HCT116 (cell line): ENCODE results near the gene ARFGAP3. TPM values are rescaled to one million over a fixed set of nuclear protein-coding genes. Genes with fewer than 3 reads are reported as not detected.

Experiments used
- ATAC-seq: fragments of 200-7000 bp; cut with Tn5 transposase; 2 replicates; pipeline ENCODE4 v1.9.1; 2020; ENCODE audit warnings: mild to moderate bottlenecking, moderate library complexity
- BruUV-seq: library from RNA; stranded (reverse); fragments of 400-500 nt; replicated peaks from 2 replicates; lab custom pipeline; 2021; lab: Mats Ljungman, UMichigan
- CTCF ChIA-PET: fragments of 300-600 bp; sonication (Branson Sonifier 250); formaldehyde crosslinking; loops from one replicate; lab custom pipeline; 2021; ENCODE audit warnings: antibody characterized with exemption; lab: Charles Lee
- POLR2A ChIA-PET: fragments of 300-600, 350-600 bp; sonication (Branson Sonifier 250); formaldehyde crosslinking; loops from one replicate; lab custom pipeline; 2021; ENCODE audit warnings: antibody characterized with exemption; lab: Charles Lee
- RAD21 ChIA-PET, 2 experiments: fragments of 300-600 bp; sonication (Branson Sonifier 250); formaldehyde crosslinking; loops; one replicate each; lab custom pipeline; 2023; ENCODE audit warnings: low total read pairs in 2 of 2; ENCODE audit not compliant: uncharacterized antibody in 2 of 2, unreplicated experiment in 2 of 2, low non-redundant PET in 1 of 2; lab: Charles Lee
- DNase-seq: peaks from one replicate; pipeline ENCODE4 v3.0.0-alpha.2; 2010; ENCODE audit warnings: low read depth, low spot score
- H2AFZ ChIP-seq: fragments of 200-600 bp; shearing (Covaris generic), sonication (generic); 2 replicates; pipeline ENCODE4 v1.6.1; 2017; ENCODE audit warnings: low read depth, mixed run types, mixed read lengths, antibody characterized with exemption, low read length; ENCODE audit not compliant: poor library complexity, severe bottlenecking
- H3K27ac ChIP-seq: 2 replicates; pipeline ENCODE4 v1.5.1; 2012; ENCODE audit warnings: low read depth, low read length
- H3K27me3 ChIP-seq: fragments of 200-600 bp; sonication (generic); 2 replicates; pipeline ENCODE4 v1.6.1; 2016; ENCODE audit warnings: mixed run types, low read length, mixed read lengths; ENCODE audit not compliant: insufficient read depth
- H3K36me3 ChIP-seq, 2 experiments: fragments of 200-500 bp in 1 of 2; fragments of 200-600 bp in 1 of 2; sonication (Bioruptor generic) in 1 of 2; sonication (generic) in 1 of 2; 2 replicates each; pipeline versions ENCODE4 v1.5.1 to v1.6.1; 2014 to 2016; ENCODE audit warnings: low read length in 2 of 2, inconsistent platforms in 1 of 2, mixed read lengths in 1 of 2, mixed run types in 1 of 2; ENCODE audit not compliant: insufficient read depth in 2 of 2, control insufficient read depth in 1 of 2
- H3K4me1 ChIP-seq, 2 experiments: fragments of 200-600 bp in 1 of 2; sonication (generic) in 1 of 2; 2 replicates each; pipeline versions ENCODE4 v1.5.1 to v1.6.1; 2012 to 2017; ENCODE audit warnings: low read length in 2 of 2, inconsistent platforms in 1 of 2, mild to moderate bottlenecking in 1 of 2, mixed read lengths in 1 of 2, mixed run types in 1 of 2, moderate library complexity in 1 of 2; ENCODE audit not compliant: insufficient read depth in 2 of 2, control insufficient read depth in 1 of 2
- H3K4me2 ChIP-seq: fragments of 200-600 bp; sonication (generic); 2 replicates; pipeline ENCODE4 v1.6.1; 2017; ENCODE audit warnings: mixed run types, low read length, mixed read lengths
- H3K4me3 ChIP-seq, 2 experiments: fragments of 200-600 bp in 1 of 2; sonication (generic) in 1 of 2; replicated peaks in 1 of 2; 2 replicates each; pipeline ENCODE4 v1.5.1; 2011 to 2016; ENCODE audit warnings: low read length in 2 of 2, control low read depth in 1 of 2, low read depth in 1 of 2, mild to moderate bottlenecking in 1 of 2, mixed read lengths in 1 of 2, mixed run types in 1 of 2
- H3K79me2 ChIP-seq: fragments of 200-600 bp; sonication (generic); 2 replicates; pipeline ENCODE4 v1.6.1; 2017; ENCODE audit warnings: mild to moderate bottlenecking, mixed run types, low read length, moderate library complexity, mixed read lengths; ENCODE audit not compliant: insufficient read depth
- H3K9ac ChIP-seq: fragments of 200-600 bp; sonication (generic); 2 replicates; pipeline ENCODE4 v1.6.1; 2016; ENCODE audit warnings: low read length, mixed read lengths
- H3K9me2 ChIP-seq: fragments of 200-600 bp; sonication (generic), shearing (Covaris generic); 2 replicates; pipeline ENCODE4 v1.6.1; 2017; ENCODE audit warnings: mixed run types, mild to moderate bottlenecking, moderate library complexity; ENCODE audit not compliant: insufficient read depth
- H3K9me3 ChIP-seq, 2 experiments: fragments of 200-500 bp in 1 of 2; fragments of 200-600 bp in 1 of 2; sonication (Bioruptor generic) in 1 of 2; sonication (generic) in 1 of 2; 2 replicates each; pipeline ENCODE4 v1.6.1; 2014 to 2017; ENCODE audit warnings: low read length in 2 of 2, mixed read lengths in 2 of 2, inconsistent platforms in 1 of 2, low read depth in 1 of 2, mild to moderate bottlenecking in 1 of 2, mixed run types in 1 of 2, moderate library complexity in 1 of 2; ENCODE audit not compliant: control insufficient read depth in 1 of 2, insufficient read depth in 1 of 2
- H4K20me1 ChIP-seq: fragments of 200-600 bp; sonication (generic), shearing (Covaris generic); 2 replicates; pipeline ENCODE4 v1.6.1; 2017; ENCODE audit warnings: mixed run types, mild to moderate bottlenecking, moderate library complexity; ENCODE audit not compliant: insufficient read depth
- ATF3 ChIP-seq: IDR thresholded peaks from 2 replicates; pipeline ENCODE4 v1.6.1; 2012
- CBX3 ChIP-seq: IDR thresholded peaks from 2 replicates; pipeline ENCODE4 v1.6.1; 2012; ENCODE audit warnings: low read depth
- CEBPB ChIP-seq: IDR thresholded peaks from 2 replicates; pipeline ENCODE4 v1.6.1; 2012; ENCODE audit warnings: low read depth
- CTCF ChIP-seq, 3 experiments: fragments of 200-600 bp in 1 of 3; sonication (generic) in 1 of 3; IDR thresholded peaks in 2 of 3; conservative IDR thresholded peaks in 1 of 3; 2 replicates each; pipeline ENCODE4 v1.5.1; 2012 to 2017; ENCODE audit warnings: low read depth in 2 of 3, low read length in 2 of 3, antibody characterized with exemption in 1 of 3, borderline replicate concordance in 1 of 3, control low read depth in 1 of 3, mild to moderate bottlenecking in 1 of 3, mixed read lengths in 1 of 3, mixed run types in 1 of 3, moderate library complexity in 1 of 3; ENCODE audit not compliant: insufficient read depth in 1 of 3
- EGR1 ChIP-seq: IDR thresholded peaks from 2 replicates; pipeline ENCODE4 v1.6.1; 2012; ENCODE audit warnings: low read depth
- ELF1 ChIP-seq: IDR thresholded peaks from 2 replicates; pipeline ENCODE4 v1.6.1; 2012; ENCODE audit warnings: low read depth, borderline replicate concordance
- EZH2 ChIP-seq: fragments of 200-600 bp; sonication (generic); IDR thresholded peaks from 2 replicates; pipeline ENCODE4 v1.6.1; 2017; ENCODE audit warnings: antibody characterized with exemption, mixed run types
- EZH2phosphoT487 ChIP-seq: fragments of 200-600 bp; IDR thresholded peaks from 2 replicates; pipeline ENCODE4 v1.6.1; 2018; ENCODE audit warnings: antibody characterized with exemption, borderline replicate concordance
- FOSL1 ChIP-seq: IDR thresholded peaks from 2 replicates; pipeline ENCODE4 v1.6.1; 2012; ENCODE audit warnings: low read depth
- JUND ChIP-seq: IDR thresholded peaks from 2 replicates; pipeline ENCODE4 v1.6.1; 2012
- POLR2A ChIP-seq: IDR thresholded peaks from 2 replicates; pipeline ENCODE4 v1.7.0; 2011; ENCODE audit warnings: borderline replicate concordance; ENCODE audit not compliant: insufficient read depth, insufficient read length; ENCODE audit errors: extremely low read depth
- RAD21 ChIP-seq: IDR thresholded peaks from 2 replicates; pipeline ENCODE4 v1.6.1; 2012; ENCODE audit warnings: low read depth, mild to moderate bottlenecking
- REST ChIP-seq: IDR thresholded peaks from 2 replicates; pipeline ENCODE4 v1.6.1; 2012; ENCODE audit warnings: low read depth
- SIN3A ChIP-seq: IDR thresholded peaks from 2 replicates; pipeline ENCODE4 v1.6.1; 2012; ENCODE audit warnings: low read depth
- SP1 ChIP-seq: IDR thresholded peaks from 2 replicates; pipeline ENCODE4 v1.6.1; 2012; ENCODE audit warnings: low read depth
- SRF ChIP-seq: IDR thresholded peaks from 2 replicates; pipeline ENCODE4 v1.6.1; 2012; ENCODE audit warnings: low read depth
- TCF7L2 ChIP-seq: IDR thresholded peaks from 2 replicates; pipeline ENCODE4 v1.7.0; 2011; ENCODE audit warnings: borderline replicate concordance, inconsistent platforms; ENCODE audit not compliant: insufficient read depth, insufficient read length; ENCODE audit errors: extremely low read depth
- YY1 ChIP-seq: IDR thresholded peaks from 2 replicates; pipeline ENCODE4 v1.6.1; 2011; ENCODE audit warnings: low read length, low read depth, moderate library complexity, mild to moderate bottlenecking; ENCODE audit not compliant: insufficient replicate concordance; ENCODE audit errors: extremely low read depth
- ZBTB33 ChIP-seq: IDR thresholded peaks from 2 replicates; pipeline ENCODE4 v1.6.1; 2011; ENCODE audit warnings: mild to moderate bottlenecking, low read length, moderate library complexity; ENCODE audit not compliant: insufficient replicate concordance; ENCODE audit errors: extremely low read depth
- ZFX ChIP-seq: fragments of 450-650 bp; IDR thresholded peaks from 2 replicates; pipeline ENCODE4 v1.6.1; 2017
- ZNF274 ChIP-seq: fragments of 200-500 bp; sonication (Bioruptor generic); IDR thresholded peaks from 2 replicates; pipeline ENCODE4 v1.6.1; 2014; ENCODE audit warnings: mild to moderate bottlenecking, low read depth, low read length, inconsistent platforms
- intact Hi-C: fragments of 100-400 bp; cut with micrococcal nuclease; formaldehyde crosslinking; loops from 2 replicates; pipeline ENCODE4 v1.10.0; 2022
- total RNA-seq: library from RNA; stranded (reverse); gene quantifications from one replicate; pipeline ENCODE4 v1.2.1, GENCODE V29; 2021; ENCODE audit not compliant: unreplicated experiment

The ARFGAP3 gene
- total RNA-seq, 1 experiment from 2014 or later, result 15.4 TPM

DNA sequence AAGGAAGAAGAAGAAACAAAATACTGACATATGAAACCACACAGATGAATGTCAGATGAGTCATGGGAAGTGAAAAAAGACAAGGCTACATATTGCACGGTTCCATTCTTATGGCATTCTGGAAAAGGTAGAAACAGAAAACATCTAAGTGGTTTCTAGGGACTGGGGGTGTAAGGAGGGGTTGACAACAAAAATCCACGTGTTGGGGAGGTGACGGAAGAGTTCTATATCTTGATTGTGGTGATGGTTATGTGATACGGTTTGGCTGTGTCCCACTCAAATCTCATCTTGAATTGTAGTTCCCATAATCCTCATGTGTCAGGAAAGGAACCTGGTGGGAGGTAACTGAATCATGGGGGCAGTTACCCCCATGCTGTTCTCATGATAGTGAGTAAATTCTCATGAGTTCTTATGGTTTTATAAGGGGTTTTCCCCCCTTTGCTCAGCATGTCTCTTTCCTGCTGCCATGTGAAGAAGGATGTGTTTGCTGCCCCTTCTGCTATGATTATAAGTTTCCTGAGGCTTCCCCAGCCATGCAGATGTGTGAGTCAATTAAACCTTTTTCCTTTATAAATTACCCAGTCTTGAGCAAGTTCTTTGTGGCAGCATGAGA, 6.4 kb upstream of the ARFGAP3 start:
- Histone ChIP-seq H3K9me2 (no peaks in the 10 kb centered on the region), H4K20me1 (no peaks in the 10 kb centered on the region), H3K27me3 (no peaks in the 10 kb centered on the region), H3K79me2 (no peaks in the 10 kb centered on the region), H3K4me1 (peaks cover 17 to 35% of the 10 kb centered on the region in 2 experiments), H3K4me2 (peak overlapping the region; percentile 67), H3K4me3 (peak overlapping the region in 1 of 2 experiments; percentile 13; a peak in 2 of 4 replicates), H3K36me3 (no peaks in the 10 kb centered on the region), H3K27ac (peak overlapping the region; percentile 38; the same call in 1 of the 2 replicates), H3K9me3 (no peaks in the 10 kb centered on the region), H3K9ac (no peak overlapping the region), H2AFZ (no peak overlapping the region)
- ATAC-seq (no peak), DNase-seq (peak; percentile 43)
- ChIA-PET POLR2A (no interaction called here), CTCF (no interaction called here), RAD21 (no interaction called here)
- intact Hi-C loops, result loop anchor here (10.0 kb wide), 1 partner anchor 229 kb away; no protein-coding TSS in a partner anchor
- no TSS peak for BruUV-seq
- TF ChIP-seq YY1, result no peak
- TF ChIP-seq EGR1, result no peak
- TF ChIP-seq ZFX, result no peak
- TF ChIP-seq FOSL1, result peak; percentile 57
- no peak for TF ChIP-seq ATF3
- TF ChIP-seq SIN3A, result no peak
- peak; percentile 59; the same call in 1 of the 2 replicates for TF ChIP-seq JUND
- TF ChIP-seq SRF, result no peak
- TF ChIP-seq EZH2phosphoT487, result no peak
- no peak for TF ChIP-seq RAD21
- no peak for TF ChIP-seq CTCF (IDR thresholded peaks at IDR 0.05 in 2 of 3, conservative IDR thresholded peaks at IDR 0.05 in 1 of 3; ENCODE audit: borderline replicate concordance in 1 of 3, insufficient read depth in 1 of 3, low read depth in 2 of 3, low read length in 2 of 3)
- TF ChIP-seq SP1, result peak; percentile 43; the same call in 1 of the 2 replicates
- no peak for TF ChIP-seq POLR2A
- no peak for TF ChIP-seq TCF7L2
- TF ChIP-seq CBX3, result 0 out of 2 replicates have a peak, but pooled peaks have one; percentile 15
- TF ChIP-seq EZH2, result no peak
- no peak for TF ChIP-seq REST
- TF ChIP-seq ZNF274, result no peak
- no peak for TF ChIP-seq ELF1
- TF ChIP-seq CEBPB, result no peak
- TF ChIP-seq ZBTB33, result no peak
